Body of pancreas (tissue), 4 donors: ENCODE measurements around the gene AMPH. TPM values are rescaled to one million over a fixed set of nuclear protein-coding genes. Genes with fewer than 3 reads are reported as not detected.

ENCODE experiments used
- ATAC-seq: fragments of 150-250 bp; one replicate; pipeline ENCODE4 v1.9.1; 2016
- DNase-seq, 4 donors: peaks; one replicate each; pipeline ENCODE4 v3.0.0-alpha.2; 2019
- H3K27ac ChIP-seq, 4 donors: fragments of 200-600 bp; sonication (generic); 1 replicate in 3 of 4; 2 replicates in 1 of 4; pipeline versions ENCODE4 v1.5.1 to v1.6.1; 2016 to 2019; ENCODE audit warnings: mild to moderate bottlenecking in 1 of 4, mixed read lengths in 1 of 4, moderate library complexity in 1 of 4
- H3K27me3 ChIP-seq, 2 donors: fragments of 200-600 bp; sonication (generic); one replicate each; pipeline ENCODE4 v1.6.0; 2016; ENCODE audit warnings: mild to moderate bottlenecking in 1 of 2
- H3K36me3 ChIP-seq, 2 donors: fragments of 200-600 bp; sonication (generic); replicated peaks in 1 of 2; 2 replicates each; pipeline ENCODE4 v1.5.1; 2016; ENCODE audit warnings: low read depth in 2 of 2; ENCODE audit not compliant: insufficient read depth in 1 of 2
- H3K4me1 ChIP-seq: fragments of 200-600 bp; sonication (generic); one replicate; pipeline ENCODE4 v1.6.0; 2016
- H3K4me3 ChIP-seq, 2 donors: fragments of 200-600 bp; sonication (generic); 1 replicate in 1 of 2; 2 replicates in 1 of 2; pipeline ENCODE4 v1.5.1; 2016 to 2019
- H3K9me3 ChIP-seq, 3 donors: fragments of 200-600 bp; sonication (generic); 1 replicate in 2 of 3; 2 replicates in 1 of 3; pipeline ENCODE4 v1.5.1; 2016
- CTCF ChIP-seq, 7 experiments: fragments of 450-650 bp in 4 of 7; fragments of 200-600 bp in 3 of 7; sonication (generic) in 3 of 7; IDR thresholded peaks; one replicate each; pipeline ENCODE4 v1.5.1; 2016 to 2019; ENCODE audit warnings: antibody characterized with exemption in 7 of 7
- POLR2A ChIP-seq, 3 donors: fragments of 450-650 bp; IDR thresholded peaks; one replicate each; pipeline ENCODE4 v1.6.1; 2016; ENCODE audit warnings: antibody characterized with exemption in 3 of 3, mild to moderate bottlenecking in 2 of 3
- WGBS, 2 donors: methylation state at CpG; one replicate each; pipeline ENCODE4 v1.1.5; 2017; 5-methylcytosine and 5-hydroxymethylcytosine counted together
- intact Hi-C: fragments of 100-400 bp; cut with DNase I; formaldehyde crosslinking; loops from one replicate; pipeline ENCODE4 v1.15.1; 2023
- total RNA-seq, 2 donors: library from RNA; depleted of rRNA; stranded (reverse); fragments of >200 nt; gene quantifications; one replicate each; pipeline ENCODE4 v1.1.0, GENCODE V29; 2016

AMPH gene
- total RNA-seq, 2 donors from 2014 or later, result 2.6 to 14.2 TPM

DNA sequence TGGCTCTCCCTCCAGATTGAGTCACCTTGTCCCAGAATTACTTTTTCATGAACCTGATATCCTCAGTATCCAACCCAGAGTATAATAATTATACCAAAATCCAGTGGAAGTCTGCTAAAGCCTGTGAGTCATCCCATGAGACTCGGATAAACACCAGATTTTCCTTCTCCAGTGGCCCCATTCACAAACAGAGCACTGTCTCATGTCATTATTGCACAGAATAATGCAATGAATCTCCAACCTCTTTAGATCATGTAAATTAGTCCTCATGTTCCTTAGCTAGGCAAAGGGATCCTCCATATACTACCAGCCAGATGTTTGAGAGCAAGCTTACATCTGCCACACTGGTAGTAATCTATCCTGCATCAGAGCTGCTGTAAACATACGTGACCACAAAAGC lies 89.0 kb downstream of the AMPH start:
- 59 to 71% methylated on average over 2 of the region's 2 CpGs for WGBS, 2 donors

DNA sequence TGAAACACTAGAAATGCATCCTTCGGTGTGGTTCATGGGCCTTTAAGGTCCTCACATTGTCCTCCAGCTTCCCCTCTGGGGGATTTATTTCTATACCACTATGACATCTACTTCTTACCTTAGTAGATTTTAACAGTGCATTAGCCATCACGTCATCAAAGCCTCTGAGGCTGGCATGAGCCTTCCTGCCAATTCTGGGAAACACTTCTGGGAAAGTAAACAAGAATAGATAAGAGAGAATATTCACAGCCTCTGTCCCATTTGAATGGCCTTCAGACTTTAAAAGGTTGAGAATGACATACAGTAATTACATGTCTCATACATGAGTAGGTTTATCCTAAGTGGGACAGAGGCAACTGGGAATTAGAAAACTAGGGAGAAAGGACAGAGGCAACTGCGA lies 89.7 kb downstream of the AMPH start:
- intact Hi-C loops, result no loop called here
- no peaks in the 10 kb centered on the region for H3K9me3 ChIP-seq
- TF ChIP-seq POLR2A (IDR thresholded peaks at IDR 0.05), result no peak
- no peak for TF ChIP-seq CTCF (IDR thresholded peaks at IDR 0.05)
- H3K4me1 ChIP-seq, result peaks cover 7% of the 10 kb centered on the region
- H3K27ac ChIP-seq, result no peak overlapping the region
- WGBS, 2 donors, result 40 to 56% methylated on average over 3 of the region's 3 CpGs
- peak; percentile 27 for ATAC-seq
- H3K36me3 ChIP-seq, result no peaks in the 10 kb centered on the region
- no peak for DNase-seq
- no peak overlapping the region for H3K4me3 ChIP-seq
- H3K27me3 ChIP-seq, result no peaks in the 10 kb centered on the region

More for the DNA sequence above, 89.0 kb downstream of the AMPH start:
- intact Hi-C loops, result no loop called here
- Histone ChIP-seq H3K9me3 (no peaks in the 10 kb centered on the region), H3K27me3 (no peaks in the 10 kb centered on the region), H3K27ac (no peak overlapping the region), H3K36me3 (no peaks in the 10 kb centered on the region), H3K4me1 (peaks cover 7% of the 10 kb centered on the region), H3K4me3 (no peak overlapping the region)
- ATAC-seq (no peak), DNase-seq (no peak)
- TF ChIP-seq POLR2A (IDR thresholded peaks at IDR 0.05) (no peak), CTCF (IDR thresholded peaks at IDR 0.05) (no peak)

DNA sequence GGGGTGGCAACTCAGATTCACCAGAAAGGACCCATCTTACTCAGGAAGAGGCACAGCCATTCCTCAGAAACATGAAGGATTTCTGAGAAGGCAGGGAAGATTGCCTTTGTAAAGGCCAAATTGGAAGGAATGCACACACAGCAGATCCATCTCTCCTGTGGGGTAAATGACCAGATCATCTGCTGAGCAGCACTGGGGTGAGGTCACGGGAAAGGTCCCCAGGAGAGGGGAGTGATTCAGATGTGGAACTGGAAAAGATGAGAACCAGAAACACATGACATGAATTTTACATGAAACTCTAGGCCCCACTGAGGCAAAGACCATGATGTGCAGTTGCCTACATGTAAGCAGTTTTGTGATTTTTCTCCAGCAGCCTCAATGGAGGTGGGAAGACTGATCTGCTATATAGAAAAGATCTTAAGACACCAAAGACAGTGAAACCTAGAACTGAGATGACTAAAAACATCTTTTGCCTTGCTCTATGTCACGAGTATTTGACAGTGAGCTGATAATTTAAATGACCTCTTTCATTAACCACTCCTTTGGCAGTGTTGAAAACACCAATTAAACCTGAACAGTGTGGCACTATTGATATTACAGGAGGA lies 91.6 kb downstream of the AMPH start:
- Histone ChIP-seq H3K4me1 (peaks cover 7% of the 10 kb centered on the region), H3K9me3 (no peaks in the 10 kb centered on the region), H3K27me3 (no peaks in the 10 kb centered on the region), H3K36me3 (no peaks in the 10 kb centered on the region), H3K4me3 (no peak overlapping the region), H3K27ac (no peak overlapping the region)
- WGBS, 2 donors, result 65 to 81% methylated on average over 2 of the region's 2 CpGs
- intact Hi-C loops, result no loop called here
- ATAC-seq (no peak), DNase-seq (no peak)
- TF ChIP-seq CTCF (IDR thresholded peaks at IDR 0.05) (no peak), POLR2A (IDR thresholded peaks at IDR 0.05) (no peak)

DNA sequence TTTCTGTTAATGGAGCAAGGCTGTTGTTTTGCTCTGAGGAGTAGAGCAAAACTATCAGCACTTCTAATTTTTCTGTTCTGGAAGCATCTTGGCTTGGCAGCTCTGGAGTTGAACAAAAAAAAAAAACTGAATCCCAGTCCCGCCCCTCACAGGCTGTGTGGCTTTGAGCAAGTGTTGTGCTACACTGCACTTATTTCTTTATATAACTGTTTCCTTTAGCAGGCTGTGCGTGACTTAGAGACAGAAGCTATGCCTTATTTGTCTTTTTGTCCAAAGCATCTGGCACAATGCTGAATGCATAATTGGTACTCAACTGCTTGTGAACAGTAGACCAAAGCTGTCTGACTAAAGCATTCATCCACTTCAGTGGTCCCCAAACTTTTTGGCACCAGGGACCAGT lies 96.1 kb downstream of the AMPH start:
- H3K27ac ChIP-seq, result no peak overlapping the region
- H3K9me3 ChIP-seq, result no peaks in the 10 kb centered on the region
- H3K27me3 ChIP-seq, result no peaks in the 10 kb centered on the region
- H3K4me1 ChIP-seq, result no peaks in the 10 kb centered on the region
- DNase-seq, result no peak
- no peak overlapping the region for H3K4me3 ChIP-seq
- 52 to 64% methylated on average over 2 of the region's 2 CpGs for WGBS, 2 donors
- intact Hi-C loops, result no loop called here
- no peaks in the 10 kb centered on the region for H3K36me3 ChIP-seq
- ATAC-seq, result no peak
- TF ChIP-seq CTCF (IDR thresholded peaks at IDR 0.05) (no peak), POLR2A (IDR thresholded peaks at IDR 0.05) (no peak)

DNA sequence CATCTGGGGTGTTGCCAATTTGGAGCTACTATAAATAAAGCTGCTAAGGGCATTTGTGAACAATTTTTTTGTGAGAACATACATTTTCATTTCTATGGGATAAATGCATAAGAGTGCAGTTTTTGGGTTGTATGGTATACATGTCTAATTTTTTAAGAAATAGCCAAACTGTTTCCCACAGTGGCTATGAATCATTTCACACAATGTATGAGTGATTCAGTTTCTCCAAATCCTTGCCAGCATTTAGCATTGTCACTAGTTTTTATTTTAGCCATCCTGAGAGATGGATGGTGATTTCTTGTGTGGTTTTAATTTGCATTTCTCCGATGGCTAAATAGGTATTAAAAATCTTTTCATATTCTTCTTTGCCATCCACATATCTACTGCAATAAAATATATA lies 105.3 kb downstream of the AMPH start:
- TF ChIP-seq POLR2A (IDR thresholded peaks at IDR 0.05) (no peak), CTCF (IDR thresholded peaks at IDR 0.05) (no peak)
- no peaks in the 10 kb centered on the region for H3K9me3 ChIP-seq
- no peaks in the 10 kb centered on the region for H3K27me3 ChIP-seq
- H3K4me1 ChIP-seq, result no peaks in the 10 kb centered on the region
- H3K4me3 ChIP-seq, result no peak overlapping the region
- no peaks in the 10 kb centered on the region for H3K36me3 ChIP-seq
- 73 to 89% methylated on average over 1 of the region's 1 CpG for WGBS, 2 donors
- no peak overlapping the region for H3K27ac ChIP-seq
- DNase-seq, result no peak
- intact Hi-C loops, result no loop called here
- ATAC-seq, result no peak
